HEK293T (cell line): ENCODE data around the gene OLA1.

ENCODE experiments used
- BHLHE40 ChIP-seq: fragments of 450-650 bp; IDR thresholded peaks from 2 replicates; pipeline ENCODE4 v1.6.1; 2016; ENCODE audit warnings: mild to moderate bottlenecking, moderate library complexity, borderline replicate concordance
- ELF4 ChIP-seq: fragments of 450-650 bp; IDR thresholded peaks from 2 replicates; pipeline ENCODE4 v1.6.1; 2017; ENCODE audit warnings: antibody characterized with exemption
- FOXA1 ChIP-seq: fragments of 450-650 bp; IDR thresholded peaks from 2 replicates; pipeline ENCODE4 v1.6.1; 2016; ENCODE audit warnings: mild to moderate bottlenecking
- PKNOX1 ChIP-seq: fragments of 450-650 bp; IDR thresholded peaks from 2 replicates; pipeline ENCODE4 v1.6.1; 2016
- SP1 ChIP-seq: fragments of 450-650 bp; IDR thresholded peaks from 2 replicates; pipeline ENCODE4 v1.6.1; 2017

DNA sequence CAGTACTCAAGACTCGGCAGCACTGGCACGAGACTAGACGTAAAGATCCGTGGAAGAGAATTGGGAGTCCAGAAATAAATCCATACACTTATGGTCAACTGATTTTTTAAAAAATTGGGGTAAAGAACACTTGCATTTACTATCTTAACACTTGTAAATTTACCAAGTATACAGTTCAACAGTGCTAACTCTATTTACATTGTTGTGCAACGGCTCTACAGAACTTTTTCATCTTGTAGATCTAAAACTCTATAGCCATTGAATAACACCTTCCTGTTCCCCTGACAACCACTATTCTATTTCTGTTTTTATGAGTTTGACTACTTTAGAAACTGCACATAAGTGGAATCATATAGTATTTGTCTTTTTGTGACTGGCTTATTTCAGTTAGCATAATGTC is 153.8 kb downstream of the OLA1 start:
- TF ChIP-seq SP1 (no peak), ELF4 (no peak), FOXA1 (no peak), PKNOX1 (no peak), BHLHE40 (no peak)
